Vagina (tissue), 2 donors: ENCODE measurements around the gene SFTPD.

Experiments used
- POLR2A ChIP-seq, 2 donors: fragments of 450-650 bp; IDR thresholded peaks; one replicate each; pipeline ENCODE4 v1.6.1; 2017; ENCODE audit warnings: antibody characterized with exemption in 2 of 2, mild to moderate bottlenecking in 2 of 2, moderate library complexity in 2 of 2
- POLR2AphosphoS5 ChIP-seq, 2 donors: sonication (generic); formaldehyde crosslinking; IDR thresholded peaks; one replicate each; pipeline ENCODE4 v1.9.0; 2017; ENCODE audit warnings: antibody characterized with exemption in 2 of 2, mild to moderate bottlenecking in 2 of 2, low read depth in 1 of 2; ENCODE audit not compliant: insufficient read depth in 1 of 2
- TF ChIP-seq, protein P1 (sequence below), 3 experiments: fragments of 450-650 bp in 2 of 3; fragments of 200-600 bp in 1 of 3; sonication (generic) in 1 of 3; IDR thresholded peaks; one replicate each; pipeline ENCODE4 v1.5.1; 2017 to 2019; ENCODE audit warnings: antibody characterized with exemption in 3 of 3, mild to moderate bottlenecking in 2 of 3, moderate library complexity in 2 of 3

DNA sequence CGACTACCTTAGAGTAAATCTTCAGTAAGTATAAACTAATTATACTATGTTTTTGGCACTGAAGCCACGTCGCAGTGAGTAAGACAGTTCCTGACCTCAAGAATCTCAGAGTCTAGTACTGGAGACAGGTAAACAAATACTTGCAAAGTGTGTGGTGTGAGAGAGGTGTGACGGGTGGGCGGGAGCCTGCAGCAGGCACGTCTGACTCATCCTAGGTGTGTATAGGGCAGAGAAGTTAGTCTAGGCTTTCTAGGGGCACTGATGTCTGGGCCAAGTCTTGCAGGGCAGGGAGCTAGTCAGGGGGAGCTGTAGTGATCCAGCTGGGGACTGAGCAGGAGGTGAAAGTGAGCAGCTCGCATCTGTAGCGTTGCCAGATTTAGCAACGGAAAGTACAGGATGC, 35.9 kb upstream of the SFTPD start:
- TF ChIP-seq POLR2A (IDR thresholded peaks at IDR 0.05) (no peak), POLR2AphosphoS5 (IDR thresholded peaks at IDR 0.05; ENCODE audit: insufficient read depth in 1 of 2, low read depth in 1 of 2) (no peak)
- TF ChIP-seq, protein P1, sequence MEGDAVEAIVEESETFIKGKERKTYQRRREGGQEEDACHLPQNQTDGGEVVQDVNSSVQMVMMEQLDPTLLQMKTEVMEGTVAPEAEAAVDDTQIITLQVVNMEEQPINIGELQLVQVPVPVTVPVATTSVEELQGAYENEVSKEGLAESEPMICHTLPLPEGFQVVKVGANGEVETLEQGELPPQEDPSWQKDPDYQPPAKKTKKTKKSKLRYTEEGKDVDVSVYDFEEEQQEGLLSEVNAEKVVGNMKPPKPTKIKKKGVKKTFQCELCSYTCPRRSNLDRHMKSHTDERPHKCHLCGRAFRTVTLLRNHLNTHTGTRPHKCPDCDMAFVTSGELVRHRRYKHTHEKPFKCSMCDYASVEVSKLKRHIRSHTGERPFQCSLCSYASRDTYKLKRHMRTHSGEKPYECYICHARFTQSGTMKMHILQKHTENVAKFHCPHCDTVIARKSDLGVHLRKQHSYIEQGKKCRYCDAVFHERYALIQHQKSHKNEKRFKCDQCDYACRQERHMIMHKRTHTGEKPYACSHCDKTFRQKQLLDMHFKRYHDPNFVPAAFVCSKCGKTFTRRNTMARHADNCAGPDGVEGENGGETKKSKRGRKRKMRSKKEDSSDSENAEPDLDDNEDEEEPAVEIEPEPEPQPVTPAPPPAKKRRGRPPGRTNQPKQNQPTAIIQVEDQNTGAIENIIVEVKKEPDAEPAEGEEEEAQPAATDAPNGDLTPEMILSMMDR (IDR thresholded peaks at IDR 0.05) = no peak
